HEK293 (cell line): ENCODE measurements around the gene DRICH1.
"Not testable (repeated sequence)": the region's sequence is repeated elsewhere in the genome, so short reads cannot be mapped to it uniquely, and the experiment has no call there.

ENCODE experiments used
- CTCF ChIA-PET: fragments of 350-600 bp; formaldehyde crosslinking; extraction: SDS; loops from one replicate; lab custom pipeline; 2021; ENCODE audit warnings: antibody characterized with exemption; lab: Yijun Ruan, JAX
- POLR2A ChIA-PET: fragments of 300-600 bp; formaldehyde crosslinking; extraction: SDS; loops from one replicate; lab custom pipeline; 2020; ENCODE audit warnings: antibody characterized with exemption, inconsistent platforms; lab: Yijun Ruan, JAX
- H3K27ac ChIP-seq: fragments of 200-500 bp; sonication (Bioruptor generic); 2 replicates; pipeline ENCODE4 v1.5.1; 2014; ENCODE audit warnings: low read depth, low read length, control low read depth, inconsistent platforms; ENCODE audit errors: extremely low read depth
- H3K36me3 ChIP-seq, 2 experiments: fragments of 200-500 bp in 1 of 2; sonication (Bioruptor generic) in 1 of 2; 1 replicate in 1 of 2; 2 replicates in 1 of 2; pipeline ENCODE4 v1.5.1; 2014 to 2017; ENCODE audit warnings: inconsistent platforms in 2 of 2, low read length in 2 of 2; ENCODE audit not compliant: control insufficient read depth in 2 of 2, insufficient read depth in 1 of 2
- H3K4me1 ChIP-seq: fragments of 200-500 bp; sonication (Bioruptor generic); 2 replicates; pipeline ENCODE4 v1.5.1; 2014; ENCODE audit warnings: mild to moderate bottlenecking, low read length, inconsistent platforms; ENCODE audit not compliant: control insufficient read depth, insufficient read depth
- H3K4me3 ChIP-seq: 2 replicates; pipeline ENCODE4 v1.5.1; 2011; ENCODE audit warnings: low read depth, mild to moderate bottlenecking, control low read depth, low read length, moderate library complexity
- H3K9me3 ChIP-seq: fragments of 200-500 bp; sonication (Bioruptor generic); 2 replicates; pipeline ENCODE4 v1.5.1; 2014; ENCODE audit warnings: low read depth, low read length, inconsistent platforms; ENCODE audit not compliant: control insufficient read depth, insufficient read depth
- BCL11A ChIP-seq: fragments of 450-650 bp; formaldehyde crosslinking; IDR thresholded peaks from 2 replicates; pipeline ENCODE4 v1.5.1; 2016; ENCODE audit warnings: low read depth, missing biosample characterization, missing genetic modification characterization
- CTCF ChIP-seq: fragments of 450-650 bp; formaldehyde crosslinking; IDR thresholded peaks from 2 replicates; pipeline ENCODE4 v1.5.1; 2016; ENCODE audit warnings: missing biosample characterization, missing genetic modification characterization
- GLIS2 ChIP-seq: fragments of 450-650 bp; formaldehyde crosslinking; IDR thresholded peaks from 2 replicates; pipeline ENCODE4 v1.5.1; 2016; ENCODE audit warnings: missing biosample characterization, missing genetic modification characterization
- PRDM2 ChIP-seq: fragments of 450-650 bp; formaldehyde crosslinking; IDR thresholded peaks from 2 replicates; pipeline ENCODE4 v1.5.1; 2016; ENCODE audit warnings: missing biosample characterization, missing genetic modification characterization, borderline replicate concordance
- ZNF341 ChIP-seq: fragments of 450-650 bp; formaldehyde crosslinking; IDR thresholded peaks from 2 replicates; pipeline ENCODE4; 2016; ENCODE audit warnings: low read depth, missing biosample characterization, missing genetic modification characterization
- ZNF362 ChIP-seq: fragments of 450-650 bp; formaldehyde crosslinking; IDR thresholded peaks from 2 replicates; pipeline ENCODE4 v1.5.1; 2016; ENCODE audit warnings: missing biosample characterization, missing genetic modification characterization
- ZNF529 ChIP-seq: fragments of 450-650 bp; formaldehyde crosslinking; IDR thresholded peaks from 2 replicates; pipeline ENCODE4 v1.5.1; 2017; ENCODE audit warnings: missing genetic modification characterization, missing biosample characterization; ENCODE audit not compliant: insufficient replicate concordance
- ZNF654 ChIP-seq: fragments of 450-650 bp; formaldehyde crosslinking; IDR thresholded peaks from 2 replicates; pipeline ENCODE4 v1.5.1; 2016; ENCODE audit warnings: low read depth, missing biosample characterization, missing genetic modification characterization

DRICH1 gene

GRCh38 chr22:23638611-23639010, 6.5 kb upstream of the DRICH1 start (continued):
- TF ChIP-seq PRDM2 (no peak), ZNF362 (no peak), BCL11A (tag by site-specific recombination) (no peak), ZNF529 (tag by site-specific recombination) (no peak), GLIS2 (tag by site-specific recombination) (no peak), CTCF (tag by site-specific recombination) (no peak)

GRCh38 chr22:23635291-23635690, 3.2 kb upstream of the DRICH1 start:
- H3K27ac ChIP-seq, H3K4me1 ChIP-seq, H3K36me3 ChIP-seq, H3K4me3 ChIP-seq, H3K9me3 ChIP-seq, CTCF ChIA-PET, POLR2A ChIA-PET: not testable (repeated sequence)

- H3K36me3 ChIP-seq, H3K9me3 ChIP-seq, POLR2A ChIA-PET, H3K4me1 ChIP-seq, H3K4me3 ChIP-seq, H3K27ac ChIP-seq: not testable (repeated sequence)
- CTCF ChIA-PET: interaction anchor here (0.6 to 1.3 kb wide), 2 partner anchors 28 to 271 kb away, joined by 3 to 4 read pairs; no protein-coding TSS in a partner anchor
These were observed 3.9 kb downstream of the DRICH1 start for GRCh38 chr22:23628056-23628743.

GRCh38 chr22:23627401-23628055, 4.6 kb downstream of the DRICH1 start:
- POLR2A ChIA-PET, H3K4me1 ChIP-seq, H3K36me3 ChIP-seq, H3K27ac ChIP-seq, H3K4me3 ChIP-seq, H3K9me3 ChIP-seq: not testable (repeated sequence)
- CTCF ChIA-PET: interaction anchor here (0.6 to 1.3 kb wide), 3 partner anchors 27 to 271 kb away, joined by 3 to 4 read pairs (median 3); no protein-coding TSS in a partner anchor
- TF ChIP-seq ZNF341 (tag by site-specific recombination): peak; percentile 77
- TF ChIP-seq CTCF (tag by site-specific recombination): peak; percentile 12; the same call in 1 of the 2 replicates
- peak; percentile 33; the same call in 1 of the 2 replicates for TF ChIP-seq ZNF654
